C4-2B (cell line): ENCODE data around the gene CLNK.

ENCODE experiments used
- ZFX ChIP-seq: fragments of 450-650 bp; IDR thresholded peaks from 2 replicates; pipeline ENCODE4 v1.6.1; 2017
- TF ChIP-seq, protein P1 (sequence below): fragments of 450-650 bp; conservative IDR thresholded peaks from 2 replicates; pipeline ENCODE4 v1.5.1; 2017; ENCODE audit warnings: mild to moderate bottlenecking

DNA sequence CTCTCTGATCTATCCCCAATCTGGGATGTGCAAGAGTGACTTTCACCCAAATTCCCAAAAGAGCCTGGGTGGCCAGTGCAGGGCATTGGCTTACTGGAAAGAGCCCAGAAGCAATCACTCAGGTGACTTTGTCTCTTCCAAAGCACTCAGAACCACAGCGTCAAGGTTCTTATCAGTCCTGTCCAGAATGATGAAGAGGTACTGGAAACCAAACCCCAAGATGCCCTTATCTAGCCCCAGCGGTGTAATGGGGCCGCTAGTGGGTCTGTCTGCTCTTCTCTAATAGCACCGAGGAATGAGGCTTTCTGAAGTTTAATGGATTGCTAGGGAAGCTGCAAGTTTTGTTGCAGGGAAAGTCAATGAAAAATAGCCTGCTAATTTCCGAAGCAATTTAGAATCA, 21.6 kb downstream of the CLNK start:
- TF ChIP-seq, protein P1, sequence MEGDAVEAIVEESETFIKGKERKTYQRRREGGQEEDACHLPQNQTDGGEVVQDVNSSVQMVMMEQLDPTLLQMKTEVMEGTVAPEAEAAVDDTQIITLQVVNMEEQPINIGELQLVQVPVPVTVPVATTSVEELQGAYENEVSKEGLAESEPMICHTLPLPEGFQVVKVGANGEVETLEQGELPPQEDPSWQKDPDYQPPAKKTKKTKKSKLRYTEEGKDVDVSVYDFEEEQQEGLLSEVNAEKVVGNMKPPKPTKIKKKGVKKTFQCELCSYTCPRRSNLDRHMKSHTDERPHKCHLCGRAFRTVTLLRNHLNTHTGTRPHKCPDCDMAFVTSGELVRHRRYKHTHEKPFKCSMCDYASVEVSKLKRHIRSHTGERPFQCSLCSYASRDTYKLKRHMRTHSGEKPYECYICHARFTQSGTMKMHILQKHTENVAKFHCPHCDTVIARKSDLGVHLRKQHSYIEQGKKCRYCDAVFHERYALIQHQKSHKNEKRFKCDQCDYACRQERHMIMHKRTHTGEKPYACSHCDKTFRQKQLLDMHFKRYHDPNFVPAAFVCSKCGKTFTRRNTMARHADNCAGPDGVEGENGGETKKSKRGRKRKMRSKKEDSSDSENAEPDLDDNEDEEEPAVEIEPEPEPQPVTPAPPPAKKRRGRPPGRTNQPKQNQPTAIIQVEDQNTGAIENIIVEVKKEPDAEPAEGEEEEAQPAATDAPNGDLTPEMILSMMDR, result no peak
- no peak for TF ChIP-seq ZFX
